SH-SY5Y (cell line): Measurements from ENCODE around the gene FBXW12.

Experiments
- GATA2 ChIP-seq: IDR thresholded peaks from 2 replicates; pipeline ENCODE4 v1.6.1; 2011; ENCODE audit warnings: mild to moderate bottlenecking, low read depth, low read length
- GATA3 ChIP-seq: IDR thresholded peaks from 2 replicates; pipeline ENCODE4 v1.6.1; 2011; ENCODE audit warnings: low read depth, mild to moderate bottlenecking, low read length, moderate library complexity

GRCh38 chr3:48372377-48372770 lies 355 bp downstream of the FBXW12 start:
- no peak for TF ChIP-seq GATA3
- no peak for TF ChIP-seq GATA2
